ENCODE results near the gene GABBR1.

The GABBR1 gene

DNA sequence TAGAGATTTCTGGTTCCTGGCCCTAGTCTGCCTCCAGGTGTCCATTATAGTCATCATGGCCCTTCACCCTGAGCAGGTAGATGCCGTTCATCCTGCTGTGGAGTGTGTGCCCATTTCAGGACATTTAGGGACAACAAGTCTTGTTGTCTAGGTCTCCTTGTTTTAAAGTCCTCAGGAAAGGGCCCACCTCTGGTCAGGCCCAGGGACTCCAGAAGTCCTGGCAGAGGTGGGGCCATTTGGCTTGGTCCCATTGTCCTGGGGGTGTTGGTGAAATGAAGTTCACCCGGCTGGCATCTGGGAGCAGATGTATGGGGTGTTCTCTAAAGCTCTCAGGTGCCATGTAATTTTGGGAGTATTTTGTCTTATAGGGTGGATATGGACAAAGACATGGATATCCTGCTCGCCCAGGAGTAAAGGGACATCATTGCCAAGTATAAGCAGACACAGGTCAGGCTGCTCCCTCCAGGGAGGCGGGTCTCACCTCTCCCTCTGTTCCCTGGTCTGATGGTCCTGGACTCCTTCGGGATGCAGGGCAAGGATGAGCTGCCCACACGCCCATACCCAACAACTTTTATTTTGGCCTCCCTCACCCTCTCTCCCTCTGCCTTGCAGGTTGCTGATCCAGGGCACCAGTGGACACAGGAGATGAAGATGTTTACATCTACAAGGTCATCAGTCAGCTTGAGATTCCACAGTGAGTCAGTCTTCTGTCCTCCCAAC is 113.5 kb downstream of the GABBR1 start:
- no peak overlapping the region for H3K4me3 ChIP-seq (ENCODE audit: control insufficient read depth, low read depth, low read length)
- DNase-seq (ENCODE audit: low read depth): no peak
- TF ChIP-seq, protein P1, sequence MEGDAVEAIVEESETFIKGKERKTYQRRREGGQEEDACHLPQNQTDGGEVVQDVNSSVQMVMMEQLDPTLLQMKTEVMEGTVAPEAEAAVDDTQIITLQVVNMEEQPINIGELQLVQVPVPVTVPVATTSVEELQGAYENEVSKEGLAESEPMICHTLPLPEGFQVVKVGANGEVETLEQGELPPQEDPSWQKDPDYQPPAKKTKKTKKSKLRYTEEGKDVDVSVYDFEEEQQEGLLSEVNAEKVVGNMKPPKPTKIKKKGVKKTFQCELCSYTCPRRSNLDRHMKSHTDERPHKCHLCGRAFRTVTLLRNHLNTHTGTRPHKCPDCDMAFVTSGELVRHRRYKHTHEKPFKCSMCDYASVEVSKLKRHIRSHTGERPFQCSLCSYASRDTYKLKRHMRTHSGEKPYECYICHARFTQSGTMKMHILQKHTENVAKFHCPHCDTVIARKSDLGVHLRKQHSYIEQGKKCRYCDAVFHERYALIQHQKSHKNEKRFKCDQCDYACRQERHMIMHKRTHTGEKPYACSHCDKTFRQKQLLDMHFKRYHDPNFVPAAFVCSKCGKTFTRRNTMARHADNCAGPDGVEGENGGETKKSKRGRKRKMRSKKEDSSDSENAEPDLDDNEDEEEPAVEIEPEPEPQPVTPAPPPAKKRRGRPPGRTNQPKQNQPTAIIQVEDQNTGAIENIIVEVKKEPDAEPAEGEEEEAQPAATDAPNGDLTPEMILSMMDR (IDR thresholded peaks at IDR 0.05; ENCODE audit: control insufficient read depth, insufficient read depth, low read depth, low read length, missing control alignments): no peak

DNA sequence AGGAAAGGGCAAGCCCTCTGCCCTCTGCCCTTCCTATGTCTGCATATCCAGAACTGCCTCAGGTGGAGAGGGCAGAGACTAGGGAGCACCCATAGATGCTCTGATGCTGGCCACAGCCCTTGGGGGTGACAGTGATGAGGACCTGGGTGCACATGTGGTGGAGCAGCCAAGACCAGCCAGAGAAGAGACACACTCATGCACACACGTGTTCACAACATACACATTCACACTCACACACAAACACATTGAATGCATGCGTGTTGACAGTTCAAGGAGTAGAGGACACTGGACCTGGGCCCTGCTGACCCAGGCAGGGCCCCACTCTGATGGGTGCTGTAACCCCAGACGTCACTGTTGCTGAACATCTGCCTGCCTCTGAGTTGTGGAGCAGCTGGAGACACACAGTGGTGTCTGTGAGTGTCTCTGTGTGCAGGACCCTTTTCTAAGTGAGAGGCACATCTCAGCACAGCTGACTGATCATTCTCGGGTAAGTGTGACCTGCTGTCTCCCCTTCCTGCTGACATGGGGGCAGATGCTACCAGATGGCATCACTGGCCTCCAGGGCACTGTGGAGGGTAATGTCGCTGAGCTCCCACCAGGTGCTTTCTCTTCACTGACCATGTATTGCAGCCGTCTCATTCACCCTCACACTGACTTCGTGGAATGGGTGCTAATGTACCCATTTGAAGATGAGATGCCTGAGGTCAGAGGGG is 115.1 kb downstream of the GABBR1 start:
- no peak overlapping the region for H3K4me3 ChIP-seq (ENCODE audit: control insufficient read depth, low read depth, low read length)
- no peak for DNase-seq (ENCODE audit: low read depth)
- TF ChIP-seq, protein P1 (IDR thresholded peaks at IDR 0.05; ENCODE audit: control insufficient read depth, insufficient read depth, low read depth, low read length, missing control alignments): no peak

DNA sequence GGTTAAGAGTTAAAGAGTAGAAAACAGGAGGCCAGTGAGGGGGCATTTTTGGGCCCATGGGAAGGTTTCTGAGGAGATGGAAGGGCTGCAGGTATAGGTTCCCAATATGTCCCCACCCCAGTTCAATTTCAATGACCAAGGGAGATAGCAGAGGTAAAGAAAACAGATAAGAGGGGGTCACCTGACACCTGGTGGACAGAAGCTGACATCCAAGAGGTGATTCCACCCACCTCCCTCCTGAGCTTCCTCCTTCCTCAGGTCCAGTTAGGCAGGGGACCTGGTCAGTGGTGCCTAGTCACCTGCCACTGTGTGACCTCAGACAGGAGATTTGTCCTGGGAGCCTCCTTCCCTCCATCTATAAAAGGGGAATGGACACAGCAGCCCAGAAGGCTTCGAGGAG is 115.7 kb downstream of the GABBR1 start:
- DNase-seq (ENCODE audit: low read depth): no peak
- TF ChIP-seq, protein P1 (IDR thresholded peaks at IDR 0.05; ENCODE audit: control insufficient read depth, insufficient read depth, low read depth, low read length, missing control alignments): no peak
- H3K4me3 ChIP-seq (ENCODE audit: control insufficient read depth, low read depth, low read length): no peak overlapping the region

DNA sequence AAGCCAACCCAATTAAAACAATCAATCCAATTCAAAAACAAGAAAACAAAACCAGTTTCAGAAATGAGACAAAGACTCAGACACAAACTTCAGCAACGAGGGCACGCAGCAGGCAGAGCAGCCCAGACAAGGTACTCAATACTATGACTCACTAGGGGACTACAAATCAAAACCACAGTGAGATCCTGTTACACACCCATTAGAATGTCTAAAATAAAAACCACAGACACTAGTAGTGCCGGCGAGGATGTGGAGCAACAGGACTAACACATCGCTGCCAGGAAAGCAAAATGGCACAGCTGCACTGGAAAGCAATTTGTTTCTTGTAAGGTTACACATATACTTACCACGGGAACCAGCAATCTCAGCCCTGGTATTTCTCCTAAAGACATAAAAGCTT is 116.9 kb downstream of the GABBR1 start:
- H3K4me3 ChIP-seq (ENCODE audit: control insufficient read depth, low read depth, low read length): no peak overlapping the region
- DNase-seq (ENCODE audit: low read depth): no peak
- TF ChIP-seq, protein P1 (IDR thresholded peaks at IDR 0.05; ENCODE audit: control insufficient read depth, insufficient read depth, low read depth, low read length, missing control alignments): no peak

DNA sequence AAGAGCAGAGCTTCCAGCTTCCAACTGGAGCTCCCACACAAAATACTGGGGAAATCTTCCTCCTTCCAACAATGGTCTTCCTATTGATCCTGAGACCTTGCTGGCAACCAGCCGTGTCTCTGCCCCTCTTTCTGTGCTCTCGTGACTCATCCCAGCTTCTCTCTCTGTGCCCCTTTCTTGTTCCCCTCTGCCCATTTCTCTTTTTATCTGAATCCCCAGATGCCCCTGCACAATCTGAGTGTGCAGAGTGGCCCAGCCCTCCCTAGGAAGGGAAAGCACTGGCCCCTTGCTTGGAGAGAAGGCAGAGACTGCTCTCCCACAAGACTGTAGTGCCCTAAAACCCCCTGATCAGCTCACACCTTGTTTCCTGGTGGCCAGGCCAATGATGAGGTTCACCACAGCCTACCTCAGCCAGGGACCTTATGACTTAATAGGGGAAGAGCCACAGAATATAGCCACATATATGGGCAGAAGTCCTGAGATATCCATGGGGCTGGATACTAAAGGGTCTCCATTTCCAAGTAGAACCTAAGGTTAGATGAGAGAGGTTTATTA is 122.2 kb downstream of the GABBR1 start:
- DNase-seq (ENCODE audit: low read depth): no peak
- H3K4me3 ChIP-seq (ENCODE audit: control insufficient read depth, low read depth, low read length): no peak overlapping the region
- TF ChIP-seq, protein P1 (IDR thresholded peaks at IDR 0.05; ENCODE audit: control insufficient read depth, insufficient read depth, low read depth, low read length, missing control alignments): no peak

DNA sequence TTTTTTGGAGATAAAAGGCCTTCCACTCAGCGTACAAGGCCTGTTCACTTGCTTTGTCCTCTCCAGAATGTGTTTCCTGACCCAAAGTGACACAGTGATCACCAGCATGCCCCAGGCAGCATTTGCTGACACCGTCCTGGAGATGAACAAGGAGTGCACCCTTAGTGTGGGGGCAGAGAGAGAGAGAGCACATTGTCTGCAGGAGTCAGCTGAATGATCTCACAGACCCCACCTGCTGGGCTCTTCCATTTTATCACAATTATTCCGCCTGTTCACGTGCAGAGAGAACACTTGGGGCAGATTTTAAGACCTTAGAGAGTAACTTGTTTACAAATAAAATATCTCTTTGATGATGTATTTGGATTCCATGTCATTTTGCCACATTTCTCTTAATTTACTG is 122.8 kb downstream of the GABBR1 start:
- DNase-seq (ENCODE audit: low read depth): no peak

More for the DNA sequence above, 122.8 kb downstream of the GABBR1 start:
- no peak overlapping the region for H3K4me3 ChIP-seq (ENCODE audit: control insufficient read depth, low read depth, low read length)
- TF ChIP-seq, protein P1 (IDR thresholded peaks at IDR 0.05; ENCODE audit: control insufficient read depth, insufficient read depth, low read depth, low read length, missing control alignments): no peak

All from AG09309 (cell line).